Measurements from ENCODE around the gene KIF4A. TPM values are rescaled to one million over a fixed set of nuclear protein-coding genes. Genes with fewer than 3 reads are reported as not detected.

The KIF4A gene
- total RNA-seq, 1 experiment from 2014 or later = 40.3 TPM

GRCh38 chrX:70427365-70427764 lies 137.5 kb downstream of the KIF4A start:
- no peak overlapping the region for H3K27ac ChIP-seq (ENCODE audit: low read depth, low read length)
- ChIA-PET RAD21 (ENCODE audit: low non-redundant PET in 1 of 2, low total read pairs in 2 of 2, uncharacterized antibody in 2 of 2, unreplicated experiment in 2 of 2) (no interaction called here), POLR2A (no interaction called here), CTCF (no interaction called here)
- no peak overlapping the region for H3K4me3 ChIP-seq (replicated peaks in 1 of 2; ENCODE audit: low read depth in 1 of 2, low read length in 2 of 2)
- H4K20me1 ChIP-seq (ENCODE audit: insufficient read depth) = no peaks in the 10 kb centered on the region
- no peak for ATAC-seq
- no peak overlapping the region for H3K4me2 ChIP-seq (ENCODE audit: low read length)
- H3K9me3 ChIP-seq (ENCODE audit: control insufficient read depth in 1 of 2, insufficient read depth in 1 of 2, low read depth in 1 of 2, low read length in 2 of 2) = no peaks in the 10 kb centered on the region
- H3K9me2 ChIP-seq (ENCODE audit: insufficient read depth) = no peaks in the 10 kb centered on the region
- no peaks in the 10 kb centered on the region for H3K36me3 ChIP-seq (ENCODE audit: control insufficient read depth in 1 of 2, insufficient read depth in 2 of 2, low read length in 2 of 2)
- H2AFZ ChIP-seq (ENCODE audit: low read depth, low read length, poor library complexity, severe bottlenecking) = no peak overlapping the region
- intact Hi-C loops (cut with micrococcal nuclease) = loop anchor here (10.0 kb wide), 1 partner anchor 237 kb away; no protein-coding TSS in a partner anchor
- no peaks in the 10 kb centered on the region for H3K79me2 ChIP-seq (ENCODE audit: insufficient read depth, low read length)
- DNase-seq (ENCODE audit: low read depth, low spot score) = no peak
- no TSS peak for BruUV-seq (replicated peaks)
- no peaks in the 10 kb centered on the region for H3K27me3 ChIP-seq (ENCODE audit: insufficient read depth, low read length)
- no peak overlapping the region for H3K9ac ChIP-seq (ENCODE audit: low read length)
- H3K4me1 ChIP-seq (ENCODE audit: control insufficient read depth in 1 of 2, insufficient read depth in 2 of 2, low read length in 2 of 2) = no peaks in the 10 kb centered on the region
- no peak for TF ChIP-seq SP1 (IDR thresholded peaks at IDR 0.05; ENCODE audit: low read depth)
- TF ChIP-seq CEBPB (IDR thresholded peaks at IDR 0.05; ENCODE audit: low read depth) = no peak
- no peak for TF ChIP-seq ZBTB33 (IDR thresholded peaks at IDR 0.05; ENCODE audit: extremely low read depth, insufficient replicate concordance, low read length)
- TF ChIP-seq, protein P1, sequence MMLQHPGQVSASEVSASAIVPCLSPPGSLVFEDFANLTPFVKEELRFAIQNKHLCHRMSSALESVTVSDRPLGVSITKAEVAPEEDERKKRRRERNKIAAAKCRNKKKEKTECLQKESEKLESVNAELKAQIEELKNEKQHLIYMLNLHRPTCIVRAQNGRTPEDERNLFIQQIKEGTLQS (IDR thresholded peaks at IDR 0.05) = no peak
- no peak for TF ChIP-seq ZNF274 (IDR thresholded peaks at IDR 0.05; ENCODE audit: low read depth, low read length)
- no peak for TF ChIP-seq RAD21 (IDR thresholded peaks at IDR 0.05; ENCODE audit: low read depth)
- no peak for TF ChIP-seq CBX3 (IDR thresholded peaks at IDR 0.05; ENCODE audit: low read depth)
- TF ChIP-seq ELF1 (IDR thresholded peaks at IDR 0.05; ENCODE audit: borderline replicate concordance, low read depth) = no peak
- TF ChIP-seq SRF (IDR thresholded peaks at IDR 0.05; ENCODE audit: low read depth) = no peak
- TF ChIP-seq POLR2AphosphoS5 (IDR thresholded peaks at IDR 0.05; ENCODE audit: low read depth, low read length) = no peak
- no peak for TF ChIP-seq CTCF (IDR thresholded peaks at IDR 0.05 in 2 of 3, conservative IDR thresholded peaks at IDR 0.05 in 1 of 3; ENCODE audit: borderline replicate concordance in 1 of 3, insufficient read depth in 1 of 3, low read depth in 2 of 3, low read length in 2 of 3)

Data from HCT116 (cell line).